Effector CD4-positive, alpha-beta T cell (primary cell): ENCODE data around the gene PLA2G4A.

Experiments
- DNase-seq: peaks from one replicate; pipeline ENCODE4 v3.0.0-alpha.2; 2020

PLA2G4A gene

DNA sequence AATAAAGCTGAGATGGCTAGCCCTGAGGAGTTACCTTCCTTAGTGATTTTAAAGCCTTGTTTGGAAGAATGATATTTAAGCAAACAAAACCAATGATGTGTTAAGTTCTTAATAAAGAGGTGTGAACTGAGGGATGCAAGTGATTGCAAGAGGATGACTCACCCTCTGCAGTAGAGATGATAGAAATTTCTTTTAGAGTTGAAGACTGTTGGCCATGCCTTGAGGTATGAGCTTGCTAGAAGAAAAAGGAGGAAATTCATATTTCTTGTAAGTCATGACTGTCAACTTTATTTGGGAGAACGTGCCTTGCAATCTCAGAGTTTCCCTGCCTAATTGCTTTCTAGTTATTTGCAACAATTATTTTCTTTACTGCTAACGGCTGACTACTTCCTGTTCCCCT lies 94.7 kb downstream of the PLA2G4A start:
- no peak for DNase-seq

GRCh38 chr1:186925881-186926669 lies 97.3 kb downstream of the PLA2G4A start:
- no peak for DNase-seq

DNA sequence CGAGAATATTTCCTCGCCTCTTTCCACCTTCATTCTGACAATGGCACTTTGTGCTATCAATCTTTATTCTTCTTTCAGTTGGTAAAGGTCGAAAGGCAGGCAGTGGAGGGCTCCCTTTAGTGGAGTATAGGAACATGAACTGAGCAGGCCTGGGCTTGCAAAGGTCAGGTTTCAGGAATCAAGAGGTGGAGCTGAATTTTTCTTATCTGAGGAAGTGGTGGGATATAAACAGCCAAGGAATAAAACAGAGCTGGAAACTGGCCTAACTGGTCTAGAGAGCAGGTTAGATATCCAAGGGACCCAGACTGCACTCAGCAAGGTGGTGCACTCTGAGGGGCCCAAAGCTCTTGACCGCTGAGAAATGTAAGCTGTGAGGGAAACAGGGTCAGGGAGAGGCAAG lies 99.1 kb downstream of the PLA2G4A start:
- no peak for DNase-seq

DNA sequence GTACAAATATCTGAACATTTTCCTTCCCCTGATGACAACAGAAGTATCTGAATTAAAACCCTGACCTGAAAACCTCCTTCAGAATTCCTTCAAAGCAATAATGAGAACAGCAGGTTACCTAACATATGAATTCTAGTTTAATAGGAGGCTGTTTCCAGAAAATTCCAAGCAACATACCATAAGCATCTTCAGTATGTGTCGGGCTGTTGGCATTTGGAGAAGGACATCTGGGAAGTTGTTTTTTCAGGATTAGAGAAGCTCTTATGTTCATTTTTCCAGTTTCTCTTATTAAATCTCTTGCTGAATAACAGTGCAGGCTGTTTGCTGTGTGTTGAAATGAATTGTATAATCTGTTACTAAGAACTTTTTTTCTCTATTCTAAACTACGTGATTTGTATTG lies 101.5 kb downstream of the PLA2G4A start:
- DNase-seq = no peak

DNA sequence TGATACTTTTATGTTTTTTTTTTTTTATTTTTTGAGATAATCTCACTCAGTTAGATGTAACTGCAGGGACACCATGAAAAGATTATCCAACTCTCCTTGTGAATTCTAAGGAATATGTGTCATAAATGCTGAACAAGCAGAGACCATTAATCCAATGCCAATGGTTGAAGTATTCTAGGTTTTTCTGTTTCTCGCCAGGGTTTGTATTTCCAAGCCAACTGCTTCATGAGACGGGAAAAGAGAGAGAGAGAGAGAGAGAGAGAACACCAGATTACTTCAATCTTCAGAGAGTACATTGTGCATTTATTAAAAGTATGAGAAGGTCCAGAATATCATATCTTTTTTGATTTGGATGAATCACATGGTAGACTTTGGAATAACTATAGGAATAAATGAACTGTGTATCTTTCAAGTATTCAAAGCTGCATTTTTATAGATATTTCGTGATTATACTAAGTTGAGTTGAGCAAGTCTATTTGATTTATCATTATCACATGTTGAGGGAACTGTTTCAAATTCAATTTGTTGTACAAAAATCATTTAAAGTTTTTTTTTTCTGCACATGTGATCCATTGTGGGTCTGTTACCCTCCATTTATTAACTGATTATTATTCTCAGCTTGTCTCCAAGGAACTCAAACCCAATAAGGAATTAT lies 108.4 kb downstream of the PLA2G4A start:
- DNase-seq = no peak

DNA sequence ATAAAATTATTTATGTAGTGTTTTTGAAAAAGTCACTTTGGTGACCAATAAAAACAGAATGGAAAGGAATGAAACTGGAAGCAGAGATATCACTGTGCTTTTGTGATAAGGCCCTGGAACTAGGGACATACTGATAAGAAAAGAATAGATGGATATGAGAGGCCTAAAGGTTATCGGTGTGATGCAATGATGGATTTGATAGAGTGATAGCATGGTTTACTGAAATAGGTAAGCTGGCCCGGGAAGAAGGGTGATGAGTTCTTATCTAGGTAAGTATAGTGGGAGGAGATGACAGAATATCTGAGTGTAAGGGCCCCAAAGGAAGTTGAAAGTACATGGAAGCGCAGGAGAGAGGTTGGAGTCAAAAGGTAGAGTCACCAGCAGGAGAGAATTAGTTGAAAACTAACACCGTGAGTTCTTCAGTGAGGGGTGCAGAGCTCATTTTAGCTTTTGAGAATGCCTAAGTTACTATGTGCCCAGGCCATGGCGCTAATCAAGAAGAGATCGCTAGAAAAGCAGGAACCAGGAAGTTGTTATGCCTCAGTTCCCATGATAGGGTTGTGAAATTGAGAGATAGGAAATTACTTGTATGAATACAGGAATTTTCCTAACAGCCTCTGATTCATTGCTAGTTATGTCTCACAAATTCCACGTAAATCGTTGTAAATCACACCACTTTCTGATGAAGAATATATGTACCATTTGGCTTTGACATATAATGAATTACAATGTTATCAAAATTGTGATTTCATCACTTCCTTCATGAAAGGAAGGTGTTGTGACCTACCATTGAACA lies 115.3 kb downstream of the PLA2G4A start:
- no peak for DNase-seq

DNA sequence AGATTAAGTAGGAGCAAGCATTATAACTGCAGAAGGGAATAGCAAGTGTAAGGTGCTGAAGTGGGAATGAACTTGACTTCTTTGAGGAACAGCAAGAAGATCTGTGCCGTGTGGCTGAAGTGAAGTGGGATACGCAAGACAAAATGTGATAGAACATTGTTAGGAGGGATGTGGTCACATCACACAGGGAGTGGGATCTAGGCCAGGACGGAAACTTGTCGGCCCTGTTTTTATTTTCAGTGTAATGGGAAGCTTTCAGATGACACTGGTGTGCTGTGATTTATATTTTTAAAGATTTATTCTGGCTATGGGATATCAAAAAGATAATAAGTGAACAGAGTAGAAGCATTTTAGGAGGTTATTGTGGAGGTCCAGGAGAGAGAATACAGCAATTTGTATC lies 116.4 kb downstream of the PLA2G4A start:
- DNase-seq = no peak

DNA sequence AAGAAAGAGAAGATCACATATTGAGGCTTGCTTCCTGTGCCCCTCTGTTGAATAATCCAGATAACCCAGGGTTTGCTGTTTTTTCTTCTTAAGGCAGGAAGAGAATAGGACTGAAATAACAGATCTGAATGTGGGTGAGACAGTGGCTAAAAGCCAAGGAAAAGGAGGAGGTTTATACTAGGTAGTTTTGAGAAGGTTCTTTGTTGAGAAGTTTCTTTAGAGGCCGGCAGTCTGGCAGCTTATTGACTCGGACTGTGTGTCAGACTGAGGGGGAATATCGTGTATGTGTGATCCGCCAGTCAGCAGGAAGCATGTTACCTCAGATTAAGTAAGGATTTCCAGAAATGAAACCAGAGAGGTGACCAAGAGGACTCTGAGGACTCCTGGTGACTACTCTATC lies 119.8 kb downstream of the PLA2G4A start:
- DNase-seq = no peak

GRCh38 chr1:186949173-186949572 lies 120.4 kb downstream of the PLA2G4A start:
- DNase-seq = no peak

- no peak for DNase-seq
Observed at GRCh38 chr1:186950547-186950946, 121.8 kb downstream of the PLA2G4A start.

DNA sequence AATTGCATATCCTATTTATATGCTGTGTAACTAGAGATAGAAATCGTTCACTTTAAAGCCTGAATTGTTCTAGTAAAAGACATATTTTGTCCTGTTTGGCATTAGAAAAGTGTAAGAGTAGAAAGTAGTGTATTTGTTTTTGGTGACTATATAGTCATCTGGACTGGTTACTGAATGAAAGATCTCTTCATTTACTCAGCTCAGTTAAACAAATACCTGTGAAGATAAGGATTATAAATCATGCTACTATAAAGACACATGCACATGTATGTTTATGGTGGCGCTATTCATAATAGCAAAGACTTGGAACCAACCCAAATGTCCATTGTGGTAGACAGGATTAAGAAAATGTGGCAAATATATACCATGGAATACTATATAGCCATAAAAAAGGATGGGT lies 125.1 kb downstream of the PLA2G4A start:
- no peak for DNase-seq

DNA sequence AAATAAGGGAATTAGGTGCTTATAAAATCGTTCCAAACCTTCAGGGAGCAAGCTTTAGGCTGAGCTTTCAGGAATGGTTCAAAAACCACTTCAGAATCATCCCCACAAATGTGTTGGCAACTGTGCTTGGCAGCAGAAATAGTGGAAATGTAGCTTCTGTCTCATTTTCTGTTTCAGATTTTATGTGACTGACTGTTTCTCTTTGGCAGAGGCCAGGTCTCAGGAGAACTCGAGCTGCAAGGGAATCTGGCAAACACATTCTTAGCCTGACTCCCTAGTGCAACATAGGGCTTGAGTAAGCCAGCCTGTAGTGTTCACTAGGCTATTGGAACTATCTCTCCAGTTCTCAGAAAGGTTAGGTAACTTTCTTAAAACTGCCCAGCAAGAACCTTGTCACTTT lies 128.6 kb downstream of the PLA2G4A start:
- DNase-seq = no peak

DNA sequence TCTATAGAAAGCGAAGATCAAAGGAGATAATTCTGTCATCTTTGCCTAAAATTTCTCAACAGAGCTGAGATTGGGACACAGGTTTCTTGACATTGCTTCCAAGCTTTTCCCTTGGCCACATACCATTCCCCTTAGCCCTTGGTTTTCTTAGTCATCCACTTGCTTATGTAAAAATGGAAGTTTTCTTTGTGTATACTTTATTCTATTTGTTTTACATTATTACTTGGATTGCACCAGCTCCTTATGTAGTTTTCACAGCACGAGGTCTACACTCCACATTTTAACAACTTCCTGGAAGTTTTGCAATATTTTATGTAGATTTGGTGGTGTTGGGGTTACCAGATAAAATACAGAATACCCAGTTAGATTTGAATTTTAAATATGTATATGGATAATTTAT lies 129.8 kb downstream of the PLA2G4A start:
- no peak for DNase-seq

GRCh38 chr1:186960861-186961260 lies 132.1 kb downstream of the PLA2G4A start:
- no peak for DNase-seq

DNA sequence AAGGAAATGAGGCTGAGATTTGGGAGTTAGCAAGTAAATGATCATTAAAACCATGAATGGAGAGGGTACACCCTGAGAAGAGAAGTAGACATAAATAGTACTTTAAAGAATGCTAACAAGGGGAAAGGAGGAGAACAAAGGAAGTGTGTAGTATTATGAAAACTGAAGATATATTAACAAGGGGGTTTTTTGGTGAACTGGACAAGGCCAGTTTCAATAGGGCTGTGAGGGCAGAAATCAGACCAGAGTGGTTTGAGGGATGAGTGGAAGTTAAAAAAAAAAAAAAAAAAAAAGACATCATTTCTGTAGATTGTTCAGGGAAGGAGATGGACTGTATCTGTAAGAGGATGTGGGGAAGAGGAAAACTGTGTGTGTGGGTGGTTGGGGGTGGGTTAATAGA lies 137.1 kb downstream of the PLA2G4A start:
- DNase-seq = no peak

- no peak for DNase-seq
Observed at GRCh38 chr1:186966456-186966855, 137.7 kb downstream of the PLA2G4A start.

GRCh38 chr1:186967656-186968394 lies 139.1 kb downstream of the PLA2G4A start:
- DNase-seq = no peak

DNA sequence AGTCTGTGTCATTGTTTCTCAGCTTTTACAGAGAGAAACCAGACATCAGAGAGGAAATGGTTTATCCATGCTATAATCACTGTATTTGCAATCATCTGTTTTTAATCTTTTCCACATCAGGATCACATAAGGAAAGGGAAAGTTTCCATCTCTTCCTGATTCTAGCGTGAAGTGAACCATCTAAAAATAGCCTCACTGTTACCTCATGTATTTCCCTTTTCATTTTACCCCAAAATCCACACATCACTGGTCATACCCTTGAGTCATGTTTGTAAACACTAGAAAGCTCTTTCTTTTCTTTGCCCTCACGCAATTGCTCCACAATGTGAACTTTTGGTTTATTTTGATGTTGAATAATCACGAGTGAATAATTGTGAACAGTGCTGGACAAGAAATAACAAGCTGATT lies 146.0 kb downstream of the PLA2G4A start:
- DNase-seq = no peak

GRCh38 chr1:186975220-186975619 lies 146.5 kb downstream of the PLA2G4A start:
- no peak for DNase-seq

DNA sequence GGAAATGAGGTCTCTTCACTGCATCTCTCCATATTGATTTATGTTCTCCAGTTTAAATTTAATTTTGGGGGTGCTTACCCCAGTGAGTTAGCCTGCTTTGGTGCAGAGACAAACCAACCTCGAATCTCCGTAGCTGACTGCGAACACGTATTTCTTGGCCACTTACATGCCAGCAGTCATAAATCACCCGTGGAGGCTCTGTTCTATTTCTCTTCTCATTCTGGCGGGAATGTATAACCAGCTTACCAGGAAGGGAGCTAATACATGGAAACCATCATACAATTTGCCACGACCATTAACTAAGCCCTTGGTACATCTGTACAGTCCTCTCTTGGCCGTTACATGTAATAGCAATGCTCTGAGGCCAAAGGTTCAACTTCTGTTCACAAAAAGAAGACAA lies 148.0 kb downstream of the PLA2G4A start:
- no peak for DNase-seq

DNA sequence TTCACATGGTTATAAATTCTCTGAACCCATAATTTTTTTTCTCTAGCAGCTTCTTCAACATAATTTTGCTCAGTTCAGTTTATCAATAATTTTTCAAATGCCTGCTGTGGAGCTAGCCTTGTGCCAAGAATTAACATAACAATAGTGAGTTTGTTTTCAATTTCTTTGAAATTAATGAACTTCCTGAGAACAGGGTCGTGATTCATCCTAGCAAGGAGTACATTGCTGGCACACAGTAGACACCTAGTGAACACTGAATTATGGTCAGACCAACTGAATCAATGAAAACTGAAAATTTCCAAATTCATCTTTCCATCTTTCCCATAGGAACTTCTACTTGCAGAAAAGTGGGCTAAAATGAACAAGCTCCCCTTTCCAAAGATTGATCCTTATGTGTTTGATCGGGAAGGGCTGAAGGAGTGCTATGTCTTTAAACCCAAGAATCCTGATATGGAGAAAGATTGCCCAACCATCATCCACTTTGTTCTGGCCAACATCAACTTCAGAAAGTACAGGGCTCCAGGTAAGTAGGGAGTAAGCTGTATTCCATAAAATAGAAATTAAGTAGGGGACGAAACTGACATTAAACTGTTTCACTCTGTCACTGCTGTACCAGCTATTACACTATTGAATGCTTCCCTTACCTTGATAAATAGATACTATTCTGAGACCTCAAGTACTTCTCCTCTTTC lies 148.7 kb downstream of the PLA2G4A start:
- DNase-seq = no peak
